ENCODE data around the gene TMEM171. TPM values are rescaled to one million over a fixed set of nuclear protein-coding genes. Genes with fewer than 3 reads are reported as not detected.

The TMEM171 gene
- total RNA-seq, 4 donors from 2014 or later, result not detected

GRCh38 chr5:73112359-73112758 is 8.0 kb upstream of the TMEM171 start:
- TF ChIP-seq, protein P1, sequence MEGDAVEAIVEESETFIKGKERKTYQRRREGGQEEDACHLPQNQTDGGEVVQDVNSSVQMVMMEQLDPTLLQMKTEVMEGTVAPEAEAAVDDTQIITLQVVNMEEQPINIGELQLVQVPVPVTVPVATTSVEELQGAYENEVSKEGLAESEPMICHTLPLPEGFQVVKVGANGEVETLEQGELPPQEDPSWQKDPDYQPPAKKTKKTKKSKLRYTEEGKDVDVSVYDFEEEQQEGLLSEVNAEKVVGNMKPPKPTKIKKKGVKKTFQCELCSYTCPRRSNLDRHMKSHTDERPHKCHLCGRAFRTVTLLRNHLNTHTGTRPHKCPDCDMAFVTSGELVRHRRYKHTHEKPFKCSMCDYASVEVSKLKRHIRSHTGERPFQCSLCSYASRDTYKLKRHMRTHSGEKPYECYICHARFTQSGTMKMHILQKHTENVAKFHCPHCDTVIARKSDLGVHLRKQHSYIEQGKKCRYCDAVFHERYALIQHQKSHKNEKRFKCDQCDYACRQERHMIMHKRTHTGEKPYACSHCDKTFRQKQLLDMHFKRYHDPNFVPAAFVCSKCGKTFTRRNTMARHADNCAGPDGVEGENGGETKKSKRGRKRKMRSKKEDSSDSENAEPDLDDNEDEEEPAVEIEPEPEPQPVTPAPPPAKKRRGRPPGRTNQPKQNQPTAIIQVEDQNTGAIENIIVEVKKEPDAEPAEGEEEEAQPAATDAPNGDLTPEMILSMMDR (IDR thresholded peaks at IDR 0.05; ENCODE audit: low read depth), result no peak

- TF ChIP-seq, protein P1 (IDR thresholded peaks at IDR 0.05; ENCODE audit: low read depth), result no peak
These were observed 6.2 kb upstream of the TMEM171 start for GRCh38 chr5:73114044-73114688.

DNA sequence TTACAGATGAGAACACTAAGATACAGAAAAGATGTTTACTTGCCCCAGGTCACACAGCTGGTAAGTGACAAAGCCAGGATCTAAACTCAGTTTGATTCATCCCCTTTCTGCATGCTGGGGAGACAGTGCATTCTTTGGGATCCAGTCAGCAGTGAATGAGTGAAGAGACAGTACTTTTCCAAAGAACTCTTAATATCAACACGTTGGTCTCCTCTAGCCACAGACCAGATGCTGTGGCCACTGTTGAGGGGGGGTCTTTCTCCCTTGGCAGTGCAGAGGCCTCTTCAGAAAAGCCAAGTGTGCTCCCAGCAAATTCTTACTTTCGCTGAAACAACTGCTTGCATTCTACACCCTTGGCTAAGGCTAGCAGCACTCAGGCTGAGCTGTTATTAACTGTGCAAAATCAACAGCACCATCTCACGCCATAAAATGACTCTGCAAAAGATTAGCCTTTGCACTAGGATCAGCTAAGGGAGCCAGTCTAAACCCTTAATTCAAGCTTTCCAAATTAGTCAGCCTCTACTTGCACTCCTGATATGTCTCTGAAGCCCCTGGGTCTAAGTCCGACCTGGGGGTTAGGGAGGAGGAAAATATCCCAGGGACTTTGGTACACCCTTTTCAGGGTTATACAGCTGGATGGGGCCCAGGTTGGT is 4.8 kb upstream of the TMEM171 start:
- TF ChIP-seq, protein P1 (IDR thresholded peaks at IDR 0.05; ENCODE audit: low read depth), result no peak

DNA sequence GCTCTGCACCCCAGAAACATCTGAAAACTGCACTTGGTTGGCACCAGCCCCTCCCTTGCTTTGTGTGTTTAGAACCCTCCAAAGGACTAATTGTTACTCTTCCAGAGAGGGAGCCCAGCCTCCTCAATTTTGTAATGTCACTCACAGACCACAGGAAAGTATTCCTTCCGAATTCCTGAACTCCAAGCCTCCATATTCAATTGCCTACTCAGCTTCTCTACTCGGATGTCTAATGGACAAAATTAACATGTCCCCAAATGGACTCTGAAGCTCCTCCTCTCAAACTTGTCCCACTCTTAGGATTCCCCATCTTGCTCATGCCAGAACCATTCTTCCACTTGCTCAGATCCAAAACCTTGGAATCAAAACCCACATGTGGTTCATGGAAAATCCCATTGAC is 3.9 kb upstream of the TMEM171 start:
- TF ChIP-seq, protein P1 (IDR thresholded peaks at IDR 0.05; ENCODE audit: low read depth), result no peak

GRCh38 chr5:73117088-73117740 is 3.2 kb upstream of the TMEM171 start:
- TF ChIP-seq, protein P1 (IDR thresholded peaks at IDR 0.05; ENCODE audit: low read depth), result no peak

GRCh38 chr5:73118391-73118973 is 1.9 kb upstream of the TMEM171 start:
- TF ChIP-seq, protein P1 (IDR thresholded peaks at IDR 0.05; ENCODE audit: low read depth), result no peak

All from subcutaneous adipose tissue (tissue), 4 donors.